Ishikawa (cell line): ENCODE results near the gene ADGRG6.

Source experiments
- CEBPB ChIP-seq: IDR thresholded peaks from 2 replicates; pipeline ENCODE4 v1.6.1; 2012
- CREB1 ChIP-seq: IDR thresholded peaks from 2 replicates; pipeline ENCODE4 v1.6.1; 2012; ENCODE audit warnings: low read depth
- EGR1 ChIP-seq: IDR thresholded peaks from 2 replicates; pipeline ENCODE4 v1.6.1; 2012
- EP300 ChIP-seq: IDR thresholded peaks from 2 replicates; pipeline ENCODE4 v1.6.1; 2012; ENCODE audit warnings: borderline replicate concordance
- FOXM1 ChIP-seq: IDR thresholded peaks from 2 replicates; pipeline ENCODE4 v1.6.1; 2012; ENCODE audit warnings: low read depth, borderline replicate concordance
- NFIC ChIP-seq: IDR thresholded peaks from 2 replicates; pipeline ENCODE4 v1.6.1; 2012
- RAD21 ChIP-seq: IDR thresholded peaks from 2 replicates; pipeline ENCODE4 v1.6.1; 2012; ENCODE audit warnings: low read depth
- TAF1 ChIP-seq: IDR thresholded peaks from 2 replicates; pipeline ENCODE4 v1.6.1; 2012; ENCODE audit warnings: low read depth, mild to moderate bottlenecking
- TCF12 ChIP-seq: IDR thresholded peaks from 2 replicates; pipeline ENCODE4 v1.6.1; 2012; ENCODE audit warnings: low read depth
- TEAD4 ChIP-seq: IDR thresholded peaks from 2 replicates; pipeline ENCODE4 v1.6.1; 2012
- USF1 ChIP-seq: IDR thresholded peaks from 2 replicates; pipeline ENCODE4 v1.6.1; 2012
- YY1 ChIP-seq: IDR thresholded peaks from 2 replicates; pipeline ENCODE4 v1.6.1; 2012; ENCODE audit warnings: low read depth
- ZBTB7A ChIP-seq: IDR thresholded peaks from 2 replicates; pipeline ENCODE4 v1.6.1; 2012; ENCODE audit warnings: low read depth
- TF ChIP-seq, protein P1 (sequence below): IDR thresholded peaks from 2 replicates; pipeline ENCODE4 v1.6.1; 2012
- TF ChIP-seq, protein P2 (sequence below): IDR thresholded peaks from 2 replicates; pipeline ENCODE4 v1.6.1; 2012; ENCODE audit warnings: low read depth, mild to moderate bottlenecking

The ADGRG6 gene

GRCh38 chr6:142444881-142445301, 143.1 kb downstream of the ADGRG6 start:
- TF ChIP-seq ZBTB7A = no peak
- TF ChIP-seq TAF1 = no peak
- TF ChIP-seq CEBPB = no peak
- TF ChIP-seq TCF12 = no peak
- TF ChIP-seq YY1 = no peak
- no peak for TF ChIP-seq EGR1
- TF ChIP-seq FOXM1 = no peak
- no peak for TF ChIP-seq EP300
- no peak for TF ChIP-seq CREB1
- no peak for TF ChIP-seq USF1
- TF ChIP-seq, protein P1, sequence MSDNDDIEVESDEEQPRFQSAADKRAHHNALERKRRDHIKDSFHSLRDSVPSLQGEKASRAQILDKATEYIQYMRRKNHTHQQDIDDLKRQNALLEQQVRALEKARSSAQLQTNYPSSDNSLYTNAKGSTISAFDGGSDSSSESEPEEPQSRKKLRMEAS = no peak
- no peak for TF ChIP-seq RAD21
- TF ChIP-seq, protein P2, sequence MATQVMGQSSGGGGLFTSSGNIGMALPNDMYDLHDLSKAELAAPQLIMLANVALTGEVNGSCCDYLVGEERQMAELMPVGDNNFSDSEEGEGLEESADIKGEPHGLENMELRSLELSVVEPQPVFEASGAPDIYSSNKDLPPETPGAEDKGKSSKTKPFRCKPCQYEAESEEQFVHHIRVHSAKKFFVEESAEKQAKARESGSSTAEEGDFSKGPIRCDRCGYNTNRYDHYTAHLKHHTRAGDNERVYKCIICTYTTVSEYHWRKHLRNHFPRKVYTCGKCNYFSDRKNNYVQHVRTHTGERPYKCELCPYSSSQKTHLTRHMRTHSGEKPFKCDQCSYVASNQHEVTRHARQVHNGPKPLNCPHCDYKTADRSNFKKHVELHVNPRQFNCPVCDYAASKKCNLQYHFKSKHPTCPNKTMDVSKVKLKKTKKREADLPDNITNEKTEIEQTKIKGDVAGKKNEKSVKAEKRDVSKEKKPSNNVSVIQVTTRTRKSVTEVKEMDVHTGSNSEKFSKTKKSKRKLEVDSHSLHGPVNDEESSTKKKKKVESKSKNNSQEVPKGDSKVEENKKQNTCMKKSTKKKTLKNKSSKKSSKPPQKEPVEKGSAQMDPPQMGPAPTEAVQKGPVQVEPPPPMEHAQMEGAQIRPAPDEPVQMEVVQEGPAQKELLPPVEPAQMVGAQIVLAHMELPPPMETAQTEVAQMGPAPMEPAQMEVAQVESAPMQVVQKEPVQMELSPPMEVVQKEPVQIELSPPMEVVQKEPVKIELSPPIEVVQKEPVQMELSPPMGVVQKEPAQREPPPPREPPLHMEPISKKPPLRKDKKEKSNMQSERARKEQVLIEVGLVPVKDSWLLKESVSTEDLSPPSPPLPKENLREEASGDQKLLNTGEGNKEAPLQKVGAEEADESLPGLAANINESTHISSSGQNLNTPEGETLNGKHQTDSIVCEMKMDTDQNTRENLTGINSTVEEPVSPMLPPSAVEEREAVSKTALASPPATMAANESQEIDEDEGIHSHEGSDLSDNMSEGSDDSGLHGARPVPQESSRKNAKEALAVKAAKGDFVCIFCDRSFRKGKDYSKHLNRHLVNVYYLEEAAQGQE = no peak
- no peak for TF ChIP-seq TEAD4
- no peak for TF ChIP-seq NFIC

DNA sequence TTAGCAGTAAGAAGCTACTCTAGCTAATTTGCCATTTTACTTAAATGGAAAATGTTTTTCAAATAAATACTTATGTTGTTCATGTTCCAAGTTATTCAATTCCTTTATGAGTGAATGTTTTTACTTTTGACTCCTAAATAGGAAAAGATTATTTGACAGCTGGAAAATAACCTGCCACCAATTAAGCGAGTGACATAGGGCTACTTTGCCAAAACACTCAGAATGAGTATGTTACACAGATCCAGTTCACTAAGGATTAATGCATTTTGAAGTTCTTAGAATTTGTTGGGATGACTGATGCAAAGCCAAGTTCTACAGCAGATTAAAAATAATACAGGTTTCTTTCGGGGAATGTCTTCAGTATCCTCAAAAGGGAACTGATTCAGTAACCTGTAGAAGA, 144.4 kb downstream of the ADGRG6 start:
- TF ChIP-seq NFIC (no peak), TEAD4 (no peak), RAD21 (no peak), FOXM1 (no peak), EP300 (no peak), TAF1 (no peak), TCF12 (no peak), CEBPB (no peak), USF1 (no peak)
- TF ChIP-seq, protein P2 = no peak

DNA sequence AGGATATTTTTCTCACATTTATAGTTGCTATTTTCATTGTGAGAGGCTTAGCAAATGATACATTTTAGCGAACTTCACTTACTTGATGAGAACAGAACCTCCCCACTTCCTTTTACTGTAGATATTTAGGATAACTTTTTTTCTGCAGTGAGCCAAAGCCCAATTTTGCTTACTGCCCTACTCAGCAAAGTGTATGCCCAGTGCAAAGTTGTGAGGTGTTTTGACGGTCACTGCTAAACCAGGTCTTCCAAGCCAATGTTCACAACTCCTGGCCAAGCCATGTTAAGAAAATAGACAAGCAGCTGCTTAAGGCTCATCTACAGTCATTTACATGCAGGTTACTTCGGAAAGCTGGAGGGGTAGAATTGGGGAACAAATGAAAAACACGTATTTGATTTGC, 144.8 kb downstream of the ADGRG6 start:
- TF ChIP-seq YY1 (no peak), TCF12 (no peak), TAF1 (no peak), USF1 (no peak), EGR1 (no peak), ZBTB7A (no peak), CEBPB (no peak)

DNA sequence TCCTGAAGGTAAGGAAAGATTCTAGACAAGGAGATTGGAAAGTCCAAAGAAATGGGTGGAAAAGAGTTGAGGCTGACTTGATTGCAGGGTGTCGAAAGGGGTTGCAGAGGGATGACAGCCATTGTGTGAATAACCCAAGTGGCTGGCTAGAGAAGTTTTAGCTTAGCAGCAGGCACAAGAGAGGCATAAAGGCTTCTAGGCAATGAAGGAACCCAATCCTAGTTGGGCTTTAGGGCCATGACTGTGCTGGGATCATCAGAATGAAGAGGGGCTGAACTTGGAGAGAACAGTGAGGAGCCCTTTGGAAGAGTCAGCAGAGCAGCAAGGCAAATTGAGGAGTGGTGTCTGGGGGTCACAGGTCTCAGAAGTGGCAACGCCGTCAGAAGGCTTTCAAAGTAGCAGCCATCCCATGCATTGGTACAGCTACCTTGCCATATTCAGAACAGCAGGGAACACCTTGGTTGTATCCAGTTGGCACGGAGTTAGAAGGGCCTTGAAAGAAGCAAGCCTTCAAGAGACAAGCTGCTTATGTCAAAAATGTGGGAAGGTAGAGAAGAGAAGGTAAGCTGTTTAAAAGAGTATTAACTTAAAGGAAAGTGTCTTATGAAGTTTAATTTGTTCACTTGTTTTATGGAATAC, 146.4 kb downstream of the ADGRG6 start:
- no peak for TF ChIP-seq YY1
- TF ChIP-seq, protein P1 = no peak

DNA sequence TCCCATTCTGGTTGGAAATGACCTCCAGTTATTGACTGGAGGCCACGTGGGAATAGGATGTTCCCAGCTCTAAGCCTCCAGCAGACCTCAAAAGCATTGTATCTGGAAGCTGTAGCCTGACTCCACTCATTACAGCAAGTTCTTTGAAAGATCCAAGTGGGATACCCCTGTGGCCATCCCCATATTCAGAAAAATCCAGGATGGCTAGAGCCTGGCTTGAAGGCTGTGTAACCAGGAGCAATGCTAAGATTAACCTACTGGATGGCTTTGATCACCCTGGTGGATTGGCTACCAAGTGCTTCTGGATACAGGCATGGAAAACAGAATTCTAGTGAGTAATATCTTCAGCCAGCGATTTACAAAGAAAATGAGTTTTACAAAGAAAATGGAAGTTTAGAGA, 151.2 kb downstream of the ADGRG6 start:
- TF ChIP-seq TCF12 = no peak

GRCh38 chr6:142455957-142456589, 154.3 kb downstream of the ADGRG6 start:
- no peak for TF ChIP-seq CEBPB
- TF ChIP-seq CREB1 = no peak
- no peak for TF ChIP-seq FOXM1
- TF ChIP-seq, protein P2 = no peak
- no peak for TF ChIP-seq RAD21
- TF ChIP-seq TEAD4 = no peak
- no peak for TF ChIP-seq TAF1
- TF ChIP-seq YY1 = no peak
